SK-N-SH (cell line): Measurements from ENCODE around the gene PARN. TPM values are rescaled to one million over a fixed set of nuclear protein-coding genes. Genes with fewer than 3 reads are reported as not detected.

ENCODE experiments used
- CTCF ChIA-PET: fragments of 300-600, 350-600 bp; formaldehyde crosslinking; extraction: SDS; loops from one replicate; lab custom pipeline; 2021; lab: Yijun Ruan, JAX
- POLR2A ChIA-PET: fragments of 350-600 bp; sonication (Branson Sonifier 250); formaldehyde crosslinking; extraction: SDS; loops from one replicate; lab custom pipeline; 2020; ENCODE audit warnings: antibody characterized with exemption, inconsistent platforms; lab: Yijun Ruan, JAX
- DNase-seq: peaks from one replicate; pipeline ENCODE4 v3.0.0; 2012
- H2AFZ ChIP-seq: fragments of 200-600 bp; sonication (generic); 2 replicates; pipeline ENCODE4 v1.8.1; 2016; ENCODE audit warnings: antibody characterized with exemption, mild to moderate bottlenecking, low read depth
- H3F3A ChIP-seq: fragments of 200-600 bp; sonication (generic); replicated peaks from 2 replicates; pipeline ENCODE3; 2016; ENCODE audit warnings: antibody characterized with exemption, mild to moderate bottlenecking; ENCODE audit not compliant: insufficient read depth
- H3K27ac ChIP-seq, 2 experiments: fragments of 200-500 bp in 1 of 2; fragments of 200-600 bp in 1 of 2; sonication (Bioruptor generic) in 1 of 2; sonication (generic), shearing (Covaris generic) in 1 of 2; 2 replicates each; pipeline versions ENCODE4 v1.5.1 to v1.6.1; 2014 to 2016; ENCODE audit warnings: low read depth in 2 of 2, inconsistent platforms in 1 of 2, low read length in 1 of 2, mild to moderate bottlenecking in 1 of 2, mixed read lengths in 1 of 2
- H3K27me3 ChIP-seq: fragments of 200-600 bp; sonication (generic), shearing (Covaris generic); 2 replicates; pipeline ENCODE4 v1.6.1; 2016; ENCODE audit warnings: mixed run types; ENCODE audit not compliant: insufficient read depth
- H3K36me3 ChIP-seq, 2 experiments: fragments of 200-500 bp in 1 of 2; fragments of 200-600 bp in 1 of 2; sonication (Bioruptor generic) in 1 of 2; sonication (generic) in 1 of 2; replicated peaks in 1 of 2; 2 replicates each; pipeline versions ENCODE3 to v1.5.1; 2014 to 2016; ENCODE audit warnings: low read length in 1 of 2, mild to moderate bottlenecking in 1 of 2; ENCODE audit not compliant: insufficient read depth in 2 of 2, control insufficient read depth in 1 of 2
- H3K4me1 ChIP-seq, 2 experiments: fragments of 200-500 bp in 1 of 2; fragments of 200-600 bp in 1 of 2; sonication (Bioruptor generic) in 1 of 2; sonication (generic), shearing (Covaris generic) in 1 of 2; 2 replicates each; pipeline versions ENCODE4 v1.5.1 to v1.6.1; 2014 to 2016; ENCODE audit warnings: low read depth in 1 of 2, low read length in 1 of 2, mixed run types in 1 of 2; ENCODE audit not compliant: insufficient read depth in 2 of 2, control insufficient read depth in 1 of 2
- H3K4me2 ChIP-seq: fragments of 200-600 bp; sonication (generic), shearing (Covaris generic); 2 replicates; pipeline ENCODE4 v1.6.1; 2017; ENCODE audit warnings: mixed run types
- H3K4me3 ChIP-seq, 2 experiments: fragments of 200-500 bp in 1 of 2; fragments of 200-600 bp in 1 of 2; sonication (Bioruptor generic) in 1 of 2; sonication (generic), shearing (Covaris generic) in 1 of 2; 2 replicates each; pipeline versions ENCODE4 v1.5.1 to v1.8.1; 2014 to 2016; ENCODE audit warnings: low read depth in 2 of 2, inconsistent platforms in 1 of 2, low read length in 1 of 2, mild to moderate bottlenecking in 1 of 2, mixed read lengths in 1 of 2, moderate library complexity in 1 of 2
- H3K79me2 ChIP-seq: fragments of 200-600 bp; sonication (generic); 2 replicates; pipeline ENCODE4 v1.8.1; 2017; ENCODE audit warnings: mild to moderate bottlenecking; ENCODE audit not compliant: insufficient read depth
- H3K9ac ChIP-seq: fragments of 200-600 bp; sonication (generic); 2 replicates; pipeline ENCODE4 v1.6.1; 2017; ENCODE audit warnings: mixed run types
- H3K9me2 ChIP-seq: fragments of 200-600 bp; sonication (generic); 2 replicates; pipeline ENCODE4 v1.6.1; 2017; ENCODE audit warnings: mixed run types
- H3K9me3 ChIP-seq: fragments of 200-600 bp; sonication (generic); 2 replicates; pipeline ENCODE4 v1.6.1; 2017; ENCODE audit warnings: mixed run types, mild to moderate bottlenecking, moderate library complexity
- H4K20me1 ChIP-seq: fragments of 200-600 bp; sonication (generic); 2 replicates; pipeline ENCODE4 v1.6.1; 2017; ENCODE audit warnings: mild to moderate bottlenecking, mixed run types; ENCODE audit not compliant: insufficient read depth
- CHD2 ChIP-seq: fragments of 150-350 bp; IDR thresholded peaks from 2 replicates; pipeline ENCODE4 v1.6.1; 2018; ENCODE audit warnings: low read length; ENCODE audit not compliant: partially characterized antibody
- ELF1 ChIP-seq: IDR thresholded peaks from 2 replicates; pipeline ENCODE4 v1.4.0; 2012
- EP300 ChIP-seq, 2 experiments: IDR thresholded peaks; 2 replicates each; pipeline versions ENCODE4 v1.4.0 to v1.6.1; 2012; ENCODE audit warnings: borderline replicate concordance in 1 of 2, low read depth in 1 of 2, low read length in 1 of 2
- FOSL2 ChIP-seq: IDR thresholded peaks from 2 replicates; pipeline ENCODE4 v1.4.0; 2012; ENCODE audit warnings: low read depth, mild to moderate bottlenecking, moderate library complexity, borderline replicate concordance
- FOXJ3 ChIP-seq: sonication (generic); formaldehyde crosslinking; IDR thresholded peaks from 2 replicates; pipeline ENCODE4 v1.5.1; 2020; ENCODE audit warnings: mild to moderate bottlenecking, missing genetic modification reagents
- GATA2 ChIP-seq: sonication (generic); formaldehyde crosslinking; IDR thresholded peaks from 2 replicates; pipeline ENCODE4 v1.5.0; 2020; ENCODE audit warnings: mild to moderate bottlenecking, missing genetic modification reagents
- JUND ChIP-seq: IDR thresholded peaks from 2 replicates; pipeline ENCODE4 v1.4.0; 2012
- MEF2A ChIP-seq: IDR thresholded peaks from 2 replicates; pipeline ENCODE4 v1.4.0; 2012; ENCODE audit warnings: low read depth, borderline replicate concordance
- MXI1 ChIP-seq: IDR thresholded peaks from 2 replicates; pipeline ENCODE4 v1.6.1; 2012; ENCODE audit warnings: mild to moderate bottlenecking, low read depth, low read length, improper control_type of control experiment
- NFIC ChIP-seq: IDR thresholded peaks from 2 replicates; pipeline ENCODE4 v1.4.0; 2012; ENCODE audit warnings: borderline replicate concordance
- NRF1 ChIP-seq: IDR thresholded peaks from 2 replicates; pipeline ENCODE4 v1.6.1; 2012; ENCODE audit warnings: low read depth, mild to moderate bottlenecking, low read length
- POLR2AphosphoS5 ChIP-seq: IDR thresholded peaks from 2 replicates; pipeline ENCODE4 v1.6.1; 2012; ENCODE audit warnings: low read depth, low read length
- RCOR1 ChIP-seq: fragments of 150-350 bp; IDR thresholded peaks from 2 replicates; pipeline ENCODE4 v1.6.1; 2017; ENCODE audit warnings: antibody characterized with exemption, low read length
- RFX5 ChIP-seq: IDR thresholded peaks from 2 replicates; pipeline ENCODE4 v1.6.1; 2012; ENCODE audit warnings: mild to moderate bottlenecking, improper control_type of control experiment, low read length
- RXRA ChIP-seq: IDR thresholded peaks from 2 replicates; pipeline ENCODE4 v1.4.0; 2012; ENCODE audit warnings: low read depth, mild to moderate bottlenecking, borderline replicate concordance
- SMC3 ChIP-seq: IDR thresholded peaks from 2 replicates; pipeline ENCODE4 v1.6.1; 2012; ENCODE audit warnings: low read depth, low read length, improper control_type of control experiment
- TAF1 ChIP-seq: IDR thresholded peaks from 2 replicates; pipeline ENCODE4 v1.6.1; 2012; ENCODE audit warnings: low read depth, mild to moderate bottlenecking, low read length, moderate library complexity, borderline replicate concordance
- TCF12 ChIP-seq: IDR thresholded peaks from 2 replicates; pipeline ENCODE4 v1.4.0; 2012
- TEAD4 ChIP-seq: IDR thresholded peaks from 2 replicates; pipeline ENCODE4 v1.4.0; 2012; ENCODE audit warnings: mild to moderate bottlenecking, borderline replicate concordance; ENCODE audit not compliant: insufficient read depth
- YY1 ChIP-seq: IDR thresholded peaks from 2 replicates; pipeline ENCODE4 v1.4.0; 2012; ENCODE audit warnings: low read depth, mild to moderate bottlenecking
- WGBS: methylation state at CpG from one replicate; pipeline ENCODE4 v1.1.6; 2017; ENCODE audit warnings: low lambda C conversion rate; 5-methylcytosine and 5-hydroxymethylcytosine counted together
- polyA plus RNA-seq, 3 experiments: library from polyadenylated mRNA; depleted of rRNA; stranded (reverse); fragments of >200 nt; gene quantifications; 2 replicates each; pipeline ENCODE4 v1.2.3, GENCODE V29; 2012
- TF ChIP-seq, protein P1 (sequence below): IDR thresholded peaks from 2 replicates; pipeline ENCODE4 v1.4.0; 2012; ENCODE audit warnings: low read depth, borderline replicate concordance
- TF ChIP-seq, protein P2 (sequence below): IDR thresholded peaks from 2 replicates; pipeline ENCODE4 v1.4.0; 2012; ENCODE audit warnings: low read depth

PARN gene
- polyA plus RNA-seq, 1 of the 3 experiments (the other 2 are of a cell fraction), result 20.5 TPM

DNA sequence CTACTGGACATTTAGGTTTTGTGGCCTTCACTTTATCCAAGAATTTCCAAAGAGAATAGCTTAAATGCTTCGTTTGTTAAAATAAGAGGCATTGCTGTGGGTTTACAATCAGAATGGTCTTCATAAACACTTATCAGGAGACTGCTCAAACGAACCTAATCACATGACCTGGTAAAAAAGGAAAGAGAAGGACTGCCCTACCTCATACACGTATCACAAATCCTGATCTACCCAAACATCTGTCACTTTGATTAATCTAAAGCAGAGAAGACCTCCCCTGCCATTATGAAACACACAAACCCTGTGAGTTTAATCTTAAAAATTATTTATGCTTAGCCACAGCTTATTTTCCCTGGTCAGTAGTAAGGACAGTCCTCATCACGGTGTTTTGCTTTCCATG lies 76.6 kb downstream of the PARN start:
- H3K27me3 ChIP-seq, result no peaks in the 10 kb centered on the region
- peaks cover 21 to 41% of the 10 kb centered on the region in 2 experiments for H3K36me3 ChIP-seq
- no peaks in the 10 kb centered on the region for H3F3A ChIP-seq
- H3K4me3 ChIP-seq, result no peak overlapping the region
- H3K4me1 ChIP-seq, result no peaks in the 10 kb centered on the region
- no peak overlapping the region for H3K9ac ChIP-seq
- H4K20me1 ChIP-seq, result no peaks in the 10 kb centered on the region
- H3K9me2 ChIP-seq, result no peaks in the 10 kb centered on the region
- ChIA-PET CTCF (interaction anchor here (1.2 to 1.4 kb wide), 3 partner anchors 11 to 635 kb away, joined by 3 to 4 read pairs (median 4); no protein-coding TSS in a partner anchor), POLR2A (no interaction called here)
- H3K27ac ChIP-seq, result no peak overlapping the region
- H3K9me3 ChIP-seq, result no peaks in the 10 kb centered on the region
- WGBS, result 79% methylated on average over 4 of the region's 4 CpGs
- no peak for DNase-seq
- H3K79me2 ChIP-seq, result no peaks in the 10 kb centered on the region
- no peak overlapping the region for H3K4me2 ChIP-seq
- H2AFZ ChIP-seq, result no peak overlapping the region
- no peak for TF ChIP-seq ELF1
- TF ChIP-seq POLR2AphosphoS5, result no peak
- no peak for TF ChIP-seq RCOR1
- TF ChIP-seq MXI1, result no peak
- no peak for TF ChIP-seq NRF1
- no peak for TF ChIP-seq FOXJ3 (CRISPR knock-in tag)
- TF ChIP-seq, protein P1, sequence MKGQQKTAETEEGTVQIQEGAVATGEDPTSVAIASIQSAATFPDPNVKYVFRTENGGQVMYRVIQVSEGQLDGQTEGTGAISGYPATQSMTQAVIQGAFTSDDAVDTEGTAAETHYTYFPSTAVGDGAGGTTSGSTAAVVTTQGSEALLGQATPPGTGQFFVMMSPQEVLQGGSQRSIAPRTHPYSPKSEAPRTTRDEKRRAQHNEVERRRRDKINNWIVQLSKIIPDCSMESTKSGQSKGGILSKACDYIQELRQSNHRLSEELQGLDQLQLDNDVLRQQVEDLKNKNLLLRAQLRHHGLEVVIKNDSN, result no peak
- no peak for TF ChIP-seq SMC3
- no peak for TF ChIP-seq FOSL2
- TF ChIP-seq TEAD4, result no peak
- TF ChIP-seq, protein P2, sequence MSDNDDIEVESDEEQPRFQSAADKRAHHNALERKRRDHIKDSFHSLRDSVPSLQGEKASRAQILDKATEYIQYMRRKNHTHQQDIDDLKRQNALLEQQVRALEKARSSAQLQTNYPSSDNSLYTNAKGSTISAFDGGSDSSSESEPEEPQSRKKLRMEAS, result no peak

DNA sequence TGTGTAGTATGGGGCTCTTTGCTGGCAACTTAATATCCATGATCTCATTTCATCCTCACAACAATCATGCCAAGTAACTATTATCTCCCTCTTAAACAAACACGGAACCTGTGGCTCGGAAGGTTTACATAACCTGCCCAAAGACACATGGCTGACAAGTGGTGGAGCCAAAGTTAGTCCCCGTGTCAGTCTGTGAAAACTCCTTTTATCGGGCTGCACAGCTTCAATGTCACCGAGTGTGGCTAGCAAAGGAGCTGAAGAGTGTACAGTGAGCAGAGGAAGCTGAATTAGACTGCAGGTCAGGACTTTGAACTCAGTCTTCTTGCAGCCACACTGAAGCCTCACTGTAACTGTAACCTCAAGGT lies 80.3 kb downstream of the PARN start:
- H3F3A ChIP-seq, result no peaks in the 10 kb centered on the region
- 86% methylated on average over 5 of the region's 5 CpGs for WGBS
- H3K27ac ChIP-seq, result no peak overlapping the region
- ChIA-PET POLR2A (interaction anchor here (0.6 kb wide), 1 partner anchor 275 kb away, joined by 3 read pairs; no protein-coding TSS in a partner anchor), CTCF (interaction anchor here (0.9 to 1.3 kb wide), 4 partner anchors 9 to 654 kb away, joined by 3 to 4 read pairs (median 4); no protein-coding TSS in a partner anchor)
- H3K9ac ChIP-seq, result no peak overlapping the region
- no peak overlapping the region for H2AFZ ChIP-seq
- H4K20me1 ChIP-seq, result no peaks in the 10 kb centered on the region
- no peaks in the 10 kb centered on the region for H3K79me2 ChIP-seq
- H3K36me3 ChIP-seq, result peaks cover 18 to 26% of the 10 kb centered on the region in 2 experiments
- DNase-seq, result no peak
- TF ChIP-seq GATA2, result no peak
- TF ChIP-seq CHD2, result no peak
- no peak for TF ChIP-seq TAF1
- TF ChIP-seq YY1, result no peak
- TF ChIP-seq RFX5, result no peak
- TF ChIP-seq JUND, result no peak
- TF ChIP-seq EP300 (IDR thresholded peaks at IDR 0.05; ENCODE audit: borderline replicate concordance in 1 of 2, low read depth in 1 of 2, low read length in 1 of 2), result no peak
- no peak for TF ChIP-seq TEAD4
- TF ChIP-seq RCOR1, result no peak
- no peak for TF ChIP-seq RXRA
- no peak for TF ChIP-seq MEF2A
- no peak for TF ChIP-seq TCF12
- TF ChIP-seq POLR2AphosphoS5, result no peak
- TF ChIP-seq NFIC, result no peak
- no peak for TF ChIP-seq FOXJ3 (CRISPR knock-in tag)
- no peaks in the 10 kb centered on the region for H3K27me3 ChIP-seq
- H3K9me3 ChIP-seq, result no peaks in the 10 kb centered on the region
- H3K4me3 ChIP-seq, result no peak overlapping the region
- H3K4me2 ChIP-seq, result no peak overlapping the region
- H3K9me2 ChIP-seq, result no peaks in the 10 kb centered on the region
- no peaks in the 10 kb centered on the region for H3K4me1 ChIP-seq
